Natural killer cell (primary cell): ENCODE results near the gene ARMH4. TPM values are rescaled to one million over a fixed set of nuclear protein-coding genes. Genes with fewer than 3 reads are reported as not detected.

Experiments used
- ATAC-seq, 3 donors: fragments of 150-1000 bp in 2 of 3; fragments of 200-7000 bp in 1 of 3; cut with Tn5 transposase; 1 replicate in 1 of 3; 2 replicates in 2 of 3; pipeline ENCODE4 v1.10.0; 2021; ENCODE audit warnings: mild to moderate bottlenecking in 2 of 3, moderate library complexity in 2 of 3
- DNase-seq, 2 donors: peaks; one replicate each; pipeline versions ENCODE4 v3.0.0 to v3.0.0-alpha.2; 2013 to 2021; ENCODE audit warnings: mixed read lengths in 1 of 2
- H3K27ac ChIP-seq: one replicate; pipeline ENCODE4 v1.5.1; 2013; ENCODE audit warnings: mild to moderate bottlenecking, low read length
- H3K27me3 ChIP-seq: one replicate; pipeline ENCODE4 v1.6.1; 2013; ENCODE audit warnings: low read length; ENCODE audit not compliant: control insufficient read depth, insufficient read depth
- H3K36me3 ChIP-seq: one replicate; pipeline ENCODE4 v1.6.1; 2013; ENCODE audit warnings: low read length; ENCODE audit not compliant: control insufficient read depth, insufficient read depth
- H3K4me1 ChIP-seq: one replicate; pipeline ENCODE4 v1.6.1; 2013; ENCODE audit warnings: low read length; ENCODE audit not compliant: control insufficient read depth, insufficient read depth
- H3K4me3 ChIP-seq: one replicate; pipeline ENCODE4 v1.5.1; 2013; ENCODE audit warnings: low read length
- H3K9me3 ChIP-seq: one replicate; pipeline ENCODE4 v1.6.1; 2013; ENCODE audit warnings: low read length; ENCODE audit not compliant: control insufficient read depth, insufficient read depth
- H3K27ac Mint-ChIP-seq, 2 donors: one replicate each; pipeline ENCODE4 v1.8.0; 2022; ENCODE audit warnings: mild to moderate bottlenecking in 2 of 2, mixed read lengths in 2 of 2, moderate library complexity in 1 of 2
- H3K27me3 Mint-ChIP-seq, 2 donors: one replicate each; pipeline ENCODE4 v1.8.0; 2022; ENCODE audit warnings: low read depth in 2 of 2, mixed read lengths in 2 of 2
- H3K36me3 Mint-ChIP-seq: one replicate; pipeline ENCODE4 v1.8.0; 2022; ENCODE audit warnings: mixed read lengths
- H3K4me1 Mint-ChIP-seq, 2 donors: one replicate each; pipeline ENCODE4 v1.8.0; 2022; ENCODE audit warnings: mixed read lengths in 2 of 2
- H3K4me3 Mint-ChIP-seq: one replicate; pipeline ENCODE4 v1.8.0; 2022; ENCODE audit warnings: mild to moderate bottlenecking, moderate library complexity, mixed read lengths
- H3K9me3 Mint-ChIP-seq, 2 donors: one replicate each; pipeline ENCODE4 v1.8.0; 2022; ENCODE audit warnings: mixed read lengths in 2 of 2
- CTCF ChIP-seq: fragments of 200-600 bp; IDR thresholded peaks from one replicate; pipeline ENCODE4 v1.8.0; 2022; ENCODE audit warnings: antibody characterized with exemption
- WGBS: methylation state at CpG from one replicate; pipeline ENCODE4 v1.1.7; 2013; ENCODE audit warnings: missing lambda C conversion rate; ENCODE audit not compliant: insufficient coverage; 5-methylcytosine and 5-hydroxymethylcytosine counted together
- intact Hi-C: fragments of 100-400 bp; cut with micrococcal nuclease; formaldehyde crosslinking; loops from one replicate; pipeline ENCODE4 v1.14.2; 2022
- total RNA-seq, 4 donors: library from RNA; stranded (reverse); fragments of 120-200 nt in 1 of 4; gene quantifications; one replicate each; pipeline versions ENCODE4 v1.2.3 to v1.2.4, GENCODE V29; 2013 to 2022

The ARMH4 gene
- total RNA-seq, 3 donors from 2014 or later (not counting 1 experiment from before 2014, with no cell fraction given) = 0.32 TPM; not detected in 2

- Mint-ChIP-seq H3K27ac (no peak overlapping the region), H3K4me1 (no peaks in the 10 kb centered on the region), H3K9me3 (no peaks in the 10 kb centered on the region), H3K4me3 (no peak overlapping the region), H3K27me3 (peaks cover 3 to 10% of the 10 kb centered on the region in 2 donors), H3K36me3 (no peaks in the 10 kb centered on the region)
- Histone ChIP-seq H3K4me3 (no peak overlapping the region), H3K9me3 (no peaks in the 10 kb centered on the region), H3K4me1 (no peaks in the 10 kb centered on the region), H3K27me3 (no peaks in the 10 kb centered on the region), H3K27ac (no peak overlapping the region), H3K36me3 (no peaks in the 10 kb centered on the region)
- intact Hi-C loops = no loop called here
- no peak for TF ChIP-seq CTCF
- DNase-seq (no peak), ATAC-seq (no peak)
Observed at GRCh38 chr14:58078068-58078467, 73.9 kb downstream of the ARMH4 start.

DNA sequence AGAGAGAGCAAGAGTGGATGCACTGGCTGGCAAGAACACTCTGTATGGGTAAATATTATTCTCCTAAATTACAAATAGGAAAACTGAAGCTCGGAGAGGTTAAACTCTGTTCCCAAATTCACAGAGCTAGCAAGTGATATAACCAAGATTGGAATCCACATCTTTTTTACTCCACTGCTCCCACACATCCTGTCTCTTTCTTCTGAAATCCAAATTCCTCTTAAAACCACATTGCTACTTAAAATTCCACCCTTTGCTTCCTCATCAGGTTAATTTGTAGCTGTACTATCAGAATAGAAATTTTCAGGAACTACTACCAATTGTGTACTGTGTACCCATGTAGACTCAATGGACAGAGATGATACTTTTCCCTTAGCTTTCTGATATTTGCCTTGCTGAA, 74.4 kb downstream of the ARMH4 start:
- H3K27ac ChIP-seq = no peak overlapping the region

GRCh38 chr14:58073516-58073915, 78.5 kb downstream of the ARMH4 start:
- Mint-ChIP-seq H3K4me1 (no peaks in the 10 kb centered on the region), H3K27ac (no peak overlapping the region), H3K4me3 (no peak overlapping the region), H3K27me3 (peaks cover 5 to 9% of the 10 kb centered on the region in 2 donors), H3K9me3 (no peaks in the 10 kb centered on the region), H3K36me3 (no peaks in the 10 kb centered on the region)
- DNase-seq (no peak), ATAC-seq (no peak)
- TF ChIP-seq CTCF = no peak
- no peak overlapping the region for H3K4me3 ChIP-seq
- H3K36me3 ChIP-seq = no peaks in the 10 kb centered on the region
- no peaks in the 10 kb centered on the region for H3K4me1 ChIP-seq
- intact Hi-C loops = no loop called here
- no peaks in the 10 kb centered on the region for H3K9me3 ChIP-seq
- H3K27me3 ChIP-seq = no peaks in the 10 kb centered on the region
- 73% methylated on average over 3 of the region's 3 CpGs for whole genome bisulfite sequencing
- H3K27ac ChIP-seq = no peak overlapping the region

More for the DNA sequence above, 74.4 kb downstream of the ARMH4 start:
- Histone ChIP-seq H3K4me1 (no peaks in the 10 kb centered on the region), H3K36me3 (no peaks in the 10 kb centered on the region), H3K9me3 (no peaks in the 10 kb centered on the region), H3K4me3 (no peak overlapping the region), H3K27me3 (no peaks in the 10 kb centered on the region)
- TF ChIP-seq CTCF = no peak
- Mint-ChIP-seq H3K9me3 (no peaks in the 10 kb centered on the region), H3K27ac (no peak overlapping the region), H3K4me1 (no peaks in the 10 kb centered on the region), H3K36me3 (no peaks in the 10 kb centered on the region), H3K27me3 (peaks cover 3 to 10% of the 10 kb centered on the region in 2 donors), H3K4me3 (no peak overlapping the region)
- no peak for ATAC-seq
- no peak for DNase-seq
- whole genome bisulfite sequencing = 100% methylated on average over 1 of the region's 1 CpG
- intact Hi-C loops = no loop called here

- peak; percentile 39 to 78 (median 50) for ATAC-seq
- peak; percentile 70 for TF ChIP-seq CTCF
- H3K4me1 ChIP-seq = no peaks in the 10 kb centered on the region
- H3K4me1 Mint-ChIP-seq = no peaks in the 10 kb centered on the region
- no peaks in the 10 kb centered on the region for H3K36me3 ChIP-seq
- H3K27ac ChIP-seq = no peak overlapping the region
- WGBS = 32% methylated on average over 17 of the region's 17 CpGs
- no peaks in the 10 kb centered on the region for H3K9me3 Mint-ChIP-seq
- no peaks in the 10 kb centered on the region for H3K36me3 Mint-ChIP-seq
- H3K4me3 ChIP-seq = no peak overlapping the region
- H3K27ac Mint-ChIP-seq = no peak overlapping the region
- peaks cover 0 to 5% of the 10 kb centered on the region in 2 donors for H3K27me3 Mint-ChIP-seq
- no peaks in the 10 kb centered on the region for H3K27me3 ChIP-seq
- DNase-seq = peak in 1 of 2 donors; percentile 69
- no peaks in the 10 kb centered on the region for H3K9me3 ChIP-seq
- intact Hi-C loops = no loop called here
- no peak overlapping the region for H3K4me3 Mint-ChIP-seq
Observed at GRCh38 chr14:58072288-58073071, 79.5 kb downstream of the ARMH4 start.
